ENCODE results near the gene MEX3D.

DNA sequence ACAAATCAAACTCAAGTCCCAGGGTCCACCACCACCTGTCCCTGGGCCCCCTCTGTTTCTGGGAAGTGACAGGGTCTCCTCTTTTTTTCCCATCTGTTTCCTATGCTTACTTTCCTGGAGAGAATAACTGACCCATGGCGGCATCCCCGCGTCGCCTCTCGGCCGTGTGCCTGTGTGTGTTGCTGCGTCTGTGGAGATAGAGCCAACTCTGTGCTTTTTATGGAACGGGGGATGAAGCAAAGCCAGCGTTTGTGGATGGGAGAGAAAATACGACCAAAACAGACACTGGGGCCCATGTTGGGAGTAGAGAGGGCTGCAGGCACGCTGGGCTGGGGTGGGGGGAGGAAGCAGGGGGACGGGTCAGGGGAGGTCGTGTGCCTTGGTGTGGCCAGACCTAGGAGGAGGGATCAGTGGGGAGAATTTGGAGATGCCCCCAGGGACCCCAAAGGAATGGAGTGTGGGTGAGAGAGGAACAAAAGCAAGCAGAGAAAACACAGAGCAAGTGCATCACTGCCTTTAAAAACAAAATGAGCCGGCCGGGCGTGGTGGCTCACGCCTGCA is 27.7 kb downstream of the MEX3D start:
- TF ChIP-seq, protein P1, sequence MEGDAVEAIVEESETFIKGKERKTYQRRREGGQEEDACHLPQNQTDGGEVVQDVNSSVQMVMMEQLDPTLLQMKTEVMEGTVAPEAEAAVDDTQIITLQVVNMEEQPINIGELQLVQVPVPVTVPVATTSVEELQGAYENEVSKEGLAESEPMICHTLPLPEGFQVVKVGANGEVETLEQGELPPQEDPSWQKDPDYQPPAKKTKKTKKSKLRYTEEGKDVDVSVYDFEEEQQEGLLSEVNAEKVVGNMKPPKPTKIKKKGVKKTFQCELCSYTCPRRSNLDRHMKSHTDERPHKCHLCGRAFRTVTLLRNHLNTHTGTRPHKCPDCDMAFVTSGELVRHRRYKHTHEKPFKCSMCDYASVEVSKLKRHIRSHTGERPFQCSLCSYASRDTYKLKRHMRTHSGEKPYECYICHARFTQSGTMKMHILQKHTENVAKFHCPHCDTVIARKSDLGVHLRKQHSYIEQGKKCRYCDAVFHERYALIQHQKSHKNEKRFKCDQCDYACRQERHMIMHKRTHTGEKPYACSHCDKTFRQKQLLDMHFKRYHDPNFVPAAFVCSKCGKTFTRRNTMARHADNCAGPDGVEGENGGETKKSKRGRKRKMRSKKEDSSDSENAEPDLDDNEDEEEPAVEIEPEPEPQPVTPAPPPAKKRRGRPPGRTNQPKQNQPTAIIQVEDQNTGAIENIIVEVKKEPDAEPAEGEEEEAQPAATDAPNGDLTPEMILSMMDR (conservative IDR thresholded peaks at IDR 0.05; ENCODE audit: low read length): no peak
- no peak for TF ChIP-seq EZH2phosphoT487 (IDR thresholded peaks at IDR 0.05; ENCODE audit: borderline replicate concordance)

Measured in Loucy (cell line).